Peyer's patch (tissue), 4 donors: ENCODE data around the gene TARM1.

Experiments
- POLR2A ChIP-seq, 2 donors: fragments of 450-650 bp; IDR thresholded peaks; one replicate each; pipeline ENCODE4 v1.5.1; 2017; ENCODE audit warnings: antibody characterized with exemption in 2 of 2, mild to moderate bottlenecking in 2 of 2, moderate library complexity in 2 of 2
- TF ChIP-seq, protein P1 (sequence below), 6 experiments: fragments of 450-650 bp in 4 of 6; fragments of 200-600 bp in 2 of 6; sonication (generic) in 1 of 6; IDR thresholded peaks; one replicate each; pipeline ENCODE4 v1.5.1; 2017 to 2019; ENCODE audit warnings: antibody characterized with exemption in 6 of 6, mild to moderate bottlenecking in 3 of 6, moderate library complexity in 1 of 6

DNA sequence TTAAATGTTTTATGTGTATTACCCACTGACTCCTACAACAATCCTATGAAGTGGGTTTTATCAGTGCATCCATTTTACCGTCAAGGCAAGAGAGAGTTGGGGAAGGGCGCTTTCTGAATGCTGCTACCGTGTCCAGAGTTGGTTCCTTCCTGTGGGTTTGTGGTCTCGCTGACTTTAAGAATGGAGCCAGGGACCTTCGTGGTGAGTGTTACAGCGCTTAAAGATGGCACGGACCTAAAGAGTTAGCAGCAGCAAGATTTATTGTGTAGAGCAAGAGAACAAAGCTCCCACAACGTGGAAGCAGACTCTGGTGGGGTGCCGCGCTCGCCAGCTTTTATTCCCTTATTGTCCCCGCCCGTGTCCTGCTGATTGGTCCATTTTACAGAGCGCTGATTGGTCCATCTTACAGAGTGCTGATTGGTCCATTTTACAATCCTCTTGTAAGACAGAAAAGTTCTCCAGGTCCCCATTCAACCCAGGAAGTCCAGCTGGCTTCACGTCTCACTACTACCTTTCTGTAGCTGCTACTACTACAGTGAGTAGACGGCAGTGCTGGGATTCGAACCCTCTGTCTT lies 13.3 kb upstream of the TARM1 start:
- TF ChIP-seq, protein P1, sequence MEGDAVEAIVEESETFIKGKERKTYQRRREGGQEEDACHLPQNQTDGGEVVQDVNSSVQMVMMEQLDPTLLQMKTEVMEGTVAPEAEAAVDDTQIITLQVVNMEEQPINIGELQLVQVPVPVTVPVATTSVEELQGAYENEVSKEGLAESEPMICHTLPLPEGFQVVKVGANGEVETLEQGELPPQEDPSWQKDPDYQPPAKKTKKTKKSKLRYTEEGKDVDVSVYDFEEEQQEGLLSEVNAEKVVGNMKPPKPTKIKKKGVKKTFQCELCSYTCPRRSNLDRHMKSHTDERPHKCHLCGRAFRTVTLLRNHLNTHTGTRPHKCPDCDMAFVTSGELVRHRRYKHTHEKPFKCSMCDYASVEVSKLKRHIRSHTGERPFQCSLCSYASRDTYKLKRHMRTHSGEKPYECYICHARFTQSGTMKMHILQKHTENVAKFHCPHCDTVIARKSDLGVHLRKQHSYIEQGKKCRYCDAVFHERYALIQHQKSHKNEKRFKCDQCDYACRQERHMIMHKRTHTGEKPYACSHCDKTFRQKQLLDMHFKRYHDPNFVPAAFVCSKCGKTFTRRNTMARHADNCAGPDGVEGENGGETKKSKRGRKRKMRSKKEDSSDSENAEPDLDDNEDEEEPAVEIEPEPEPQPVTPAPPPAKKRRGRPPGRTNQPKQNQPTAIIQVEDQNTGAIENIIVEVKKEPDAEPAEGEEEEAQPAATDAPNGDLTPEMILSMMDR (IDR thresholded peaks at IDR 0.05) = no peak
- no peak for TF ChIP-seq POLR2A (IDR thresholded peaks at IDR 0.05)
